CD14-positive monocyte (primary cell): ENCODE measurements around the gene MLXIP. TPM values are rescaled to one million over a fixed set of nuclear protein-coding genes. Genes with fewer than 3 reads are reported as not detected.

Experiments used
- DNase-seq, 3 donors: peaks; one replicate each; pipeline ENCODE4 v3.0.0-alpha.2; 2011 to 2022
- H2AFZ ChIP-seq: 2 replicates; pipeline ENCODE4 v1.6.0; 2012; ENCODE audit warnings: mild to moderate bottlenecking, low read depth, low read length, inconsistent platforms; ENCODE audit not compliant: insufficient read depth, poor library complexity, severe bottlenecking
- H3K27ac ChIP-seq, 2 donors: 1 replicate in 1 of 2; 2 replicates in 1 of 2; pipeline ENCODE4 v1.5.1; 2012 to 2013; ENCODE audit warnings: low read length in 2 of 2, control low read depth in 1 of 2, inconsistent platforms in 1 of 2, low read depth in 1 of 2, mild to moderate bottlenecking in 1 of 2
- H3K27me3 ChIP-seq, 2 donors: one replicate each; pipeline versions ENCODE4 v1.6.0 to v1.6.1; 2011 to 2013; ENCODE audit warnings: low read length in 2 of 2; ENCODE audit not compliant: control insufficient read depth in 2 of 2, insufficient read depth in 2 of 2
- H3K36me3 ChIP-seq, 2 donors: replicated peaks in 1 of 2; 1 replicate in 1 of 2; 2 replicates in 1 of 2; pipeline versions ENCODE4 v1.5.1 to v1.6.1; 2012 to 2013; ENCODE audit warnings: low read length in 2 of 2, control low read depth in 1 of 2, inconsistent platforms in 1 of 2, mild to moderate bottlenecking in 1 of 2; ENCODE audit not compliant: insufficient read depth in 2 of 2, control insufficient read depth in 1 of 2
- H3K4me1 ChIP-seq, 2 donors: 1 replicate in 1 of 2; 2 replicates in 1 of 2; pipeline versions ENCODE4 v1.5.1 to v1.6.1; 2012 to 2013; ENCODE audit warnings: low read length in 2 of 2, control low read depth in 1 of 2, inconsistent platforms in 1 of 2, mild to moderate bottlenecking in 1 of 2, moderate library complexity in 1 of 2; ENCODE audit not compliant: insufficient read depth in 2 of 2, control insufficient read depth in 1 of 2
- H3K4me2 ChIP-seq: replicated peaks from 2 replicates; pipeline ENCODE3; 2012; ENCODE audit warnings: low read length, moderate library complexity, mild to moderate bottlenecking; ENCODE audit not compliant: poor library complexity, severe bottlenecking; ENCODE audit errors: extremely low read depth
- H3K4me3 ChIP-seq, 3 experiments: fragments of 200-600 bp in 1 of 3; sonication (generic) in 1 of 3; replicated peaks in 1 of 3; 1 replicate in 2 of 3; 2 replicates in 1 of 3; pipeline ENCODE4 v1.5.1; 2011 to 2013; ENCODE audit warnings: low read length in 3 of 3, mild to moderate bottlenecking in 3 of 3, control low read depth in 2 of 3, low read depth in 2 of 3, inconsistent platforms in 1 of 3, moderate library complexity in 1 of 3
- H3K79me2 ChIP-seq: 2 replicates; pipeline ENCODE4 v1.6.0; 2012; ENCODE audit warnings: mild to moderate bottlenecking, control low read depth, inconsistent platforms, low read length, moderate library complexity; ENCODE audit not compliant: insufficient read depth
- H3K9ac ChIP-seq: 2 replicates; pipeline ENCODE4 v1.6.0; 2017; ENCODE audit warnings: low read length, mild to moderate bottlenecking; ENCODE audit not compliant: insufficient read depth, poor library complexity, severe bottlenecking
- H3K9me3 ChIP-seq, 2 donors: replicated peaks in 1 of 2; 1 replicate in 1 of 2; 2 replicates in 1 of 2; pipeline versions ENCODE4 v1.5.1 to v1.6.1; 2012 to 2013; ENCODE audit warnings: low read length in 2 of 2, control low read depth in 1 of 2; ENCODE audit not compliant: control insufficient read depth in 1 of 2, insufficient read depth in 1 of 2
- H4K20me1 ChIP-seq: 2 replicates; pipeline ENCODE4 v1.6.0; 2012; ENCODE audit warnings: mild to moderate bottlenecking, low read length, control low read depth, moderate library complexity; ENCODE audit not compliant: insufficient read depth
- H3K27ac Mint-ChIP-seq, 7 donors: one replicate each; pipeline ENCODE4 v1.8.0; 2020; ENCODE audit warnings: mild to moderate bottlenecking in 7 of 7, mixed read lengths in 7 of 7, moderate library complexity in 6 of 7, inconsistent platforms in 2 of 7
- H3K27me3 Mint-ChIP-seq, 3 donors: one replicate each; pipeline ENCODE4 v1.8.0; 2021 to 2022; ENCODE audit warnings: low read depth in 3 of 3, mild to moderate bottlenecking in 3 of 3, mixed read lengths in 3 of 3, moderate library complexity in 3 of 3, inconsistent platforms in 1 of 3
- H3K36me3 Mint-ChIP-seq, 2 donors: one replicate each; pipeline ENCODE4 v1.8.0; 2020; ENCODE audit warnings: mixed read lengths in 2 of 2, inconsistent platforms in 1 of 2, mild to moderate bottlenecking in 1 of 2
- H3K4me1 Mint-ChIP-seq: one replicate; pipeline ENCODE4 v1.8.0; 2020; ENCODE audit warnings: mild to moderate bottlenecking, mixed read lengths
- H3K4me3 Mint-ChIP-seq, 2 donors: one replicate each; pipeline ENCODE4 v1.8.0; 2020; ENCODE audit warnings: mild to moderate bottlenecking in 2 of 2, mixed read lengths in 2 of 2, moderate library complexity in 1 of 2
- H3K9me3 Mint-ChIP-seq, 7 donors: one replicate each; pipeline ENCODE4 v1.8.0; 2020 to 2022; ENCODE audit warnings: mixed read lengths in 7 of 7, mild to moderate bottlenecking in 6 of 7, moderate library complexity in 6 of 7, inconsistent platforms in 2 of 7
- CTCF ChIP-seq: fragments of 200-600 bp; IDR thresholded peaks from one replicate; pipeline ENCODE4 v1.8.0; 2022; ENCODE audit warnings: antibody characterized with exemption, mild to moderate bottlenecking
- WGBS: methylation state at CpG from one replicate; pipeline ENCODE4 v1.1.5; 2013; ENCODE audit warnings: missing lambda C conversion rate; ENCODE audit not compliant: insufficient coverage; 5-methylcytosine and 5-hydroxymethylcytosine counted together
- intact Hi-C, 2 donors: fragments of 100-400 bp; cut with micrococcal nuclease; formaldehyde crosslinking; loops; one replicate each; pipeline versions ENCODE4 v1.15.0 to v1.15.1; 2023
- polyA plus RNA-seq, 3 donors: library from polyadenylated mRNA; depleted of rRNA in 1 of 3; unstranded in 2 of 3; stranded (reverse) in 1 of 3; fragments of 300-500 nt in 2 of 3; fragments of >200 nt in 1 of 3; fragmentation: Illumina TruSeq in 2 of 3; gene quantifications; 1 replicate in 2 of 3; 2 replicates in 1 of 3; pipeline ENCODE4 v1.2.3, GENCODE V29; 2012 to 2021

MLXIP gene
- polyA plus RNA-seq, 3 donors: 4.5 to 44.8 (median 4.6) TPM

GRCh38 chr12:122141911-122142725 is 63.6 kb downstream of the MLXIP start:
- Mint-ChIP-seq H3K36me3 (peaks cover 49 to 73% of the 10 kb centered on the region in 2 donors), H3K27me3 (peaks cover 0 to 2% (median 0%) of the 10 kb centered on the region in 3 donors), H3K9me3 (no peaks in the 10 kb centered on the region), H3K4me3 (no peak overlapping the region), H3K4me1 (no peaks in the 10 kb centered on the region), H3K27ac (peak overlapping the region in 3 of 7 donors; percentile 1 to 74 (median 23))
- no peaks in the 10 kb centered on the region for H3K79me2 ChIP-seq
- H3K4me1 ChIP-seq: no peaks in the 10 kb centered on the region
- 94% methylated on average over 18 of the region's 21 CpGs for WGBS
- no peak overlapping the region for H3K9ac ChIP-seq
- no peaks in the 10 kb centered on the region for H3K9me3 ChIP-seq
- H3K4me2 ChIP-seq: no peak overlapping the region
- peaks cover 70 to 74% of the 10 kb centered on the region in 2 donors for H3K36me3 ChIP-seq
- no peak for DNase-seq
- H3K27ac ChIP-seq: no peak overlapping the region
- no peaks in the 10 kb centered on the region for H3K27me3 ChIP-seq
- H4K20me1 ChIP-seq: peaks cover 59% of the 10 kb centered on the region
- intact Hi-C loops: no loop called here
- TF ChIP-seq CTCF: no peak
- no peak overlapping the region for H2AFZ ChIP-seq
- H3K4me3 ChIP-seq: no peak overlapping the region

- no peak for DNase-seq
- peak overlapping the region in 2 of 7 donors; percentile 12 to 14 for H3K27ac Mint-ChIP-seq
- no peak overlapping the region for H3K4me3 Mint-ChIP-seq
- no peaks in the 10 kb centered on the region for H3K9me3 ChIP-seq
- peaks cover 0 to 2% (median 0%) of the 10 kb centered on the region in 3 donors for H3K27me3 Mint-ChIP-seq
- no peak overlapping the region for H3K27ac ChIP-seq
- intact Hi-C loops: no loop called here
- H3K4me1 ChIP-seq: no peaks in the 10 kb centered on the region
- peaks cover under 1% of the 10 kb centered on the region for H3K4me1 Mint-ChIP-seq
- no peaks in the 10 kb centered on the region for H3K9me3 Mint-ChIP-seq
- no peak overlapping the region for H2AFZ ChIP-seq
- peaks cover 66% of the 10 kb centered on the region for H4K20me1 ChIP-seq
- peaks cover 47 to 66% of the 10 kb centered on the region in 2 donors for H3K36me3 Mint-ChIP-seq
- H3K36me3 ChIP-seq: peaks cover 64 to 66% of the 10 kb centered on the region in 2 donors
- H3K79me2 ChIP-seq: no peaks in the 10 kb centered on the region
- H3K9ac ChIP-seq: no peak overlapping the region
- no peak overlapping the region for H3K4me2 ChIP-seq
- no peak for TF ChIP-seq CTCF
- no peak overlapping the region for H3K4me3 ChIP-seq
- H3K27me3 ChIP-seq: no peaks in the 10 kb centered on the region
- 100% methylated on average over 1 of the region's 6 CpGs for WGBS
Measured at GRCh38 chr12:122142857-122143256, 64.3 kb downstream of the MLXIP start.
